SJSA1 (cell line): Measurements from ENCODE around the gene SLC23A2. TPM values are rescaled to one million over a fixed set of nuclear protein-coding genes. Genes with fewer than 3 reads are reported as not detected.
"Not testable (repeated sequence)": the region's sequence is repeated elsewhere in the genome, so short reads cannot be mapped to it uniquely, and the experiment has no call there.

Experiments used
- DNase-seq, 2 experiments: peaks; one replicate each; pipeline ENCODE4 v3.0.0-alpha.2; 2015 to 2020; ENCODE audit warnings: low spot score in 2 of 2, low read depth in 1 of 2
- H3K27ac ChIP-seq: fragments of 250-450 bp; sonication (Bioruptor Pico); 2 replicates; pipeline ENCODE4 v1.5.1; 2020; ENCODE audit warnings: mild to moderate bottlenecking, moderate library complexity
- H3K27me3 ChIP-seq: fragments of 250-450 bp; sonication (Bioruptor Pico); replicated peaks from 2 replicates; pipeline ENCODE4 v1.5.1; 2020; ENCODE audit warnings: mild to moderate bottlenecking, moderate library complexity
- H3K36me3 ChIP-seq: fragments of 250-450 bp; sonication (Bioruptor Pico); 2 replicates; pipeline ENCODE4 v1.5.1; 2020; ENCODE audit warnings: mild to moderate bottlenecking
- H3K4me1 ChIP-seq: fragments of 250-450 bp; sonication (Bioruptor Pico); replicated peaks from 2 replicates; pipeline ENCODE4 v1.6.1; 2021; ENCODE audit warnings: mild to moderate bottlenecking
- H3K4me3 ChIP-seq: fragments of 250-450 bp; sonication (Bioruptor Pico); 2 replicates; pipeline ENCODE4 v1.5.1; 2020; ENCODE audit warnings: mild to moderate bottlenecking
- H3K9me3 ChIP-seq: fragments of 250-450 bp; sonication (Bioruptor Pico); replicated peaks from 2 replicates; pipeline ENCODE4 v1.5.1; 2020; ENCODE audit warnings: mild to moderate bottlenecking
- total RNA-seq: library from RNA; depleted of rRNA; stranded (reverse); fragments of >200 nt; shearing (Covaris generic); gene quantifications from 2 replicates; pipeline ENCODE4 v1.2.3, GENCODE V29; 2014

Gene SLC23A2
- total RNA-seq, 1 experiment from 2014 or later: 10.4 TPM

- Histone ChIP-seq H3K9me3 (no peaks in the 10 kb centered on the region), H3K27ac (peak overlapping the region; percentile 7; the same call in 1 of the 2 replicates), H3K4me3 (no peak overlapping the region), H3K4me1 (peaks cover 6% of the 10 kb centered on the region; the same call in 1 of the 2 replicates), H3K36me3 (no peaks in the 10 kb centered on the region), H3K27me3 (no peaks in the 10 kb centered on the region)
- peak in 1 of 2 experiments; percentile 34 for DNase-seq
These were observed 75.3 kb downstream of the SLC23A2 start for GRCh38 chr20:4925842-4926530.

DNA sequence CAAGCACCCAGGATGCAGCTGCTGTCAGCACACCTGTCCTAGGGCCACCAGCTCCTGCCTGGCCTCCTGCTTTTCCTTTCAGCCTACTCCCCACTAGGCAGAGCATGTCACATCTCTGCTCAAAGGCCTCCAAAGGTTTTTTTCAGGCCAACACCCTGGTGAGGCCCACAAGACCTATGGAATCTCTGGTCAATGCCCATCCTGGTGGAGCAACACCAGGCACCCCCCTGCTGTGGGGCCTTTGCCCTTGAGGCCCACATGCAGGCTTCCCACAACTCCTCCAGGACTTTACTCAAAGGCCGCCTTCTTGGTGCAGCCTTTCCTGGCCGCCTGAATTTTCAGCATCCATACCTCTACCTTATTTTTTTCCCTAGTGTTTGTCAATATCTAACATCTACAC, 76.9 kb downstream of the SLC23A2 start:
- Histone ChIP-seq H3K36me3 (no peaks in the 10 kb centered on the region), H3K27ac (no peak overlapping the region), H3K4me1 (peaks cover 6% of the 10 kb centered on the region; the same call in 1 of the 2 replicates), H3K4me3 (no peak overlapping the region), H3K9me3 (no peaks in the 10 kb centered on the region), H3K27me3 (no peaks in the 10 kb centered on the region)
- DNase-seq: no peak

DNA sequence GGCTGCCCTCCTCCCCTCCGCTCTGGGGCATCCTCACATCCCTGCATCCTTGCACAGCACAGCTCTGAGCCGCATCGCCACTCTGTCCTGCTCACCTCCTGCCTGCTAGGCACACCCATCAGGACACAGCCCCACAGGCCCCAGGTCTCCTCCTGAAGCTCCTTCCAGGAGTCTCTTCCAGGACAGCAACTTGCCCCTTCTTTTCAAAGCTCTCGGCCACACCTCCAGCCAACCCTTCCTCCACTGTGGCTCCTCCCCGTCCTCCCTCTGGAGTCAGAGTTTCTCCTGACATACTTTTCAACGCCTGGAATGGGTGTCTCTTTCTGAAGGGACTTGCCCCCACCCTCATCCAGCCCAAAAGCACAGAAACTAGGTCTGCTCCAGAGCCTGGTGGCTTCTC, 77.3 kb downstream of the SLC23A2 start:
- no peaks in the 10 kb centered on the region for H3K9me3 ChIP-seq
- peaks cover 6% of the 10 kb centered on the region; the same call in 1 of the 2 replicates for H3K4me1 ChIP-seq
- no peak overlapping the region for H3K27ac ChIP-seq
- no peak overlapping the region for H3K4me3 ChIP-seq
- no peaks in the 10 kb centered on the region for H3K27me3 ChIP-seq
- no peak for DNase-seq
- no peaks in the 10 kb centered on the region for H3K36me3 ChIP-seq

GRCh38 chr20:4922186-4922585, 79.1 kb downstream of the SLC23A2 start:
- Histone ChIP-seq H3K27ac (no peak overlapping the region), H3K4me1 (peaks cover 6% of the 10 kb centered on the region; the same call in 1 of the 2 replicates), H3K9me3 (no peaks in the 10 kb centered on the region), H3K36me3 (no peaks in the 10 kb centered on the region), H3K27me3 (no peaks in the 10 kb centered on the region), H3K4me3 (no peak overlapping the region)
- no peak for DNase-seq

DNA sequence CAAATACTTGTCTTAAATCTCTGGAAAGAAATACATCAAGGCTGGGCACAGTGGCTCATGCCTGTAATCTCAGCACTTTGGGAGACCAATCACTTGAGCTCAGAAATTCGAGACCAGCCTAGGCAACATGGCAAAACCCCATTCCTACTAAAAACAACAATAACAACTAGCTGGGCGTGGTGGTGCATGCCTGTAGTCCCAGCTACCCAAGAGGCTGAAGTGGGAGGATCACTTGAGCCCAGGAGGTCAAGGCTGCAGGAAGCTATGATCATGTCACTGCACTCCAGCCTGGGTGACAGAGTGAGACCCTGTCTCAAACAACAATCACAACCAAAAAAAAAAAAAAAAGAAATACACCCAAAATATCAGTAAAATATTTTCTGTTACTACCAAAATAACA, 80.0 kb downstream of the SLC23A2 start:
- H3K4me3 ChIP-seq, H3K9me3 ChIP-seq, H3K27ac ChIP-seq, H3K27me3 ChIP-seq, DNase-seq, H3K36me3 ChIP-seq, H3K4me1 ChIP-seq: not testable (repeated sequence)

GRCh38 chr20:4920655-4921054, 80.7 kb downstream of the SLC23A2 start:
- H3K36me3 ChIP-seq: no peaks in the 10 kb centered on the region
- no peaks in the 10 kb centered on the region for H3K27me3 ChIP-seq
- no peak overlapping the region for H3K4me3 ChIP-seq
- H3K9me3 ChIP-seq: no peaks in the 10 kb centered on the region
- no peaks in the 10 kb centered on the region for H3K4me1 ChIP-seq
- H3K27ac ChIP-seq: no peak overlapping the region
- DNase-seq: no peak

DNA sequence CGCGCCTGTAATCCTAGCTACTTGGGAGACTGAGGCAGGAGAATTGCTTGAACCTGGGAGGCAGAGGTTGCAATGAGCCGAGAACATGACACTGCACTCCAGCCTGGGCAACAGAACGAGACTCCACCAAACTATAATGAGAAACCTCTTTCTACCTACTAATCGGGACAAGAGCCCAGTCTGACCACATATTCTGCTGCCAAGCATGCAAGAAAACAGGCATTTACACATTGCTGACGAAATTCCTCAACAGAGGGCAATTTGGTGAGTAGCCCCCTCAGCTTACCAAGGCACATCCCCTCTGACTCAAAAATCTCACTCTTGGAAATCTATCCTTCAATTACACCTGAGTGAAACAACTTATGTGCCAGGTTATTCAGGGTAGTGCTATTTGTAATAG, 81.2 kb downstream of the SLC23A2 start:
- no peak for DNase-seq
- no peaks in the 10 kb centered on the region for H3K9me3 ChIP-seq

GRCh38 chr20:4919047-4919704, 82.1 kb downstream of the SLC23A2 start:
- Histone ChIP-seq H3K27me3 (no peaks in the 10 kb centered on the region), H3K27ac (no peak overlapping the region), H3K36me3 (no peaks in the 10 kb centered on the region), H3K4me1 (no peaks in the 10 kb centered on the region), H3K4me3 (no peak overlapping the region), H3K9me3 (no peaks in the 10 kb centered on the region)
- no peak for DNase-seq

More for the DNA sequence above, 81.2 kb downstream of the SLC23A2 start:
- Histone ChIP-seq H3K4me1 (no peaks in the 10 kb centered on the region), H3K27ac (no peak overlapping the region), H3K27me3 (no peaks in the 10 kb centered on the region), H3K36me3 (no peaks in the 10 kb centered on the region), H3K4me3 (no peak overlapping the region)

GRCh38 chr20:4918473-4918872, 82.8 kb downstream of the SLC23A2 start:
- no peak for DNase-seq
- Histone ChIP-seq H3K27ac (no peak overlapping the region), H3K4me1 (no peaks in the 10 kb centered on the region), H3K36me3 (no peaks in the 10 kb centered on the region), H3K27me3 (no peaks in the 10 kb centered on the region), H3K4me3 (no peak overlapping the region), H3K9me3 (no peaks in the 10 kb centered on the region)

- H3K4me1 ChIP-seq: no peaks in the 10 kb centered on the region
- H3K9me3 ChIP-seq: no peaks in the 10 kb centered on the region
- H3K27ac ChIP-seq: no peak overlapping the region
- no peak overlapping the region for H3K4me3 ChIP-seq
- DNase-seq: no peak
- H3K27me3 ChIP-seq: no peaks in the 10 kb centered on the region
- H3K36me3 ChIP-seq: no peaks in the 10 kb centered on the region
These were observed 84.1 kb downstream of the SLC23A2 start for GRCh38 chr20:4916971-4917881.

DNA sequence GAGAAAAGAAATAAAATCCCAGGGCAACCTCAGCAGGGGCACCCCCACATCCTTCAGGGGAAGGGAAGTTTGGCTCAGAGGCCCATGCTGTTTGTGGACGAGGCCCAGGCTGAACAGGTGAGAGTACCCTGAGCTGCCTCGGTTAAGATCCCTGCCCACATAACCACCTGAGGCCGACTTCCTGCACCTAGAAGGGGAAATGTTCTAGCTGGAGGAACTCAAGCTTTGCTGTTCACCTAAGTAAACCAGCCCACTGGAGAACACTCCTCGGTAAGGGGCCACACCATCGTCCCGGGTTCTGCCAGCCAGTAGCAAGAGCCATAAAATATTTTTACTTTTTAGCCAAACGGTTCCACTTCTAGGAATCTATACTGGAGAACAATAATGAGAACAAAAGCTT, 88.2 kb downstream of the SLC23A2 start:
- Histone ChIP-seq H3K4me1 (no peaks in the 10 kb centered on the region), H3K27me3 (no peaks in the 10 kb centered on the region)

DNA sequence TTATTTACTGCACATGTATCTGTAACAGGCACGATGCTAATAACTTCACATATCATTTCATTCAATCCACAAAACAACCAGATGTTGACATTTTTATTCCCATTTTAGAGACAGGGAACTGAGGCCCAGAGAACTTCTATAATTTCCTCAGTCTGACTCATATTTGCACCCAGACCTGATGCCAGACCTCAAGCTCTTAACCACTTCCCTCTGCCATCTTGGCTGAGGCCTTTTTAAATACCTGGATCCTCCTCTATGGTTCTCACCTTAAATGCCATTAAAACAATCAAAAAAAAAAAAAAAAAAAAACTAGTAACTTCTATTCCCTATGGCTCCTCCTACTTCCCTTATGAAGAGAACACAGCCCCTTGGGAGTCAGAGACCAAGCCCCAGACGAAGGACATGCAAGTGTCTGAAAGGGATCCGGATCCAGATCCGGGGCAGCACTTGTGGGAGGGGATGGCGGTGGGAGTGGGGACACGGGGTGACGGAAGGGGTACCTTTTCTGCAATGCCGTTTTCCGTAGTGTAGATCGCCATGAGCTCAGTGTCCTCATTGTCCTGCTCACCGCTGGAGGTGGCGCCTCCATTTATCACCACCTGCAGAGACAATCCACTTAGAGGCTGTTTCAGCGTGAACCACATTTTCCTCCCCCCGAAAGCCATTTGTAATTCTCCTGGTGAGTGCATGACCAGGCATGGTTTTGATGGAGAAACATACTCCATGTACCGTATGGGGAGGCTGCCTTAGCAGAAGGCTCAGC, 88.7 kb downstream of the SLC23A2 start:
- Histone ChIP-seq H3K4me1 (no peaks in the 10 kb centered on the region), H3K4me3 (no peak overlapping the region), H3K27ac (no peak overlapping the region), H3K36me3 (no peaks in the 10 kb centered on the region), H3K27me3 (no peaks in the 10 kb centered on the region), H3K9me3 (no peaks in the 10 kb centered on the region)
- DNase-seq: no peak

More for the DNA sequence above, 88.2 kb downstream of the SLC23A2 start:
- DNase-seq: no peak
- no peaks in the 10 kb centered on the region for H3K36me3 ChIP-seq
- H3K4me3 ChIP-seq: no peak overlapping the region
- H3K9me3 ChIP-seq: no peaks in the 10 kb centered on the region
- H3K27ac ChIP-seq: no peak overlapping the region

- Histone ChIP-seq H3K27me3 (no peaks in the 10 kb centered on the region), H3K9me3 (no peaks in the 10 kb centered on the region), H3K4me1 (no peaks in the 10 kb centered on the region), H3K4me3 (no peak overlapping the region), H3K36me3 (no peaks in the 10 kb centered on the region), H3K27ac (no peak overlapping the region)
- no peak for DNase-seq
These were observed 90.4 kb downstream of the SLC23A2 start for GRCh38 chr20:4910951-4911350.
